PC-9 (cell line): Measurements from ENCODE around the gene UNC13C.

Experiments used
- CTCF ChIP-seq: fragments of 200-600 bp; sonication (generic); conservative IDR thresholded peaks from 2 replicates; pipeline ENCODE4 v1.6.1; 2017; ENCODE audit warnings: mixed run types, antibody characterized with exemption, mild to moderate bottlenecking, moderate library complexity
- EZH2 ChIP-seq: fragments of 200-600 bp; sonication (generic); IDR thresholded peaks from 2 replicates; pipeline ENCODE4 v1.8.0; 2017; ENCODE audit warnings: antibody characterized with exemption, low read depth

- TF ChIP-seq CTCF = no peak
- no peak for TF ChIP-seq EZH2
Observed at GRCh38 chr15:54345827-54346226, 367.6 kb downstream of the UNC13C start.
